Endothelial cell of umbilical vein (primary cell): ENCODE data around the gene EREG.

Experiments used
- CTCF ChIP-seq, 2 donors: IDR thresholded peaks; 1 replicate in 1 of 2; 2 replicates in 1 of 2; pipeline ENCODE4 v1.5.1; 2011; ENCODE audit warnings: low read length in 2 of 2, mild to moderate bottlenecking in 2 of 2, moderate library complexity in 2 of 2, control low read depth in 1 of 2, inconsistent platforms in 1 of 2, low read depth in 1 of 2; ENCODE audit not compliant: insufficient read depth in 1 of 2; ENCODE audit errors: extremely low read depth in 1 of 2
- EZH2 ChIP-seq: IDR thresholded peaks from 2 replicates; pipeline ENCODE4 v1.6.1; 2012; ENCODE audit warnings: borderline replicate concordance, low read depth, mild to moderate bottlenecking, moderate library complexity, low read length, inconsistent platforms; ENCODE audit not compliant: severe bottlenecking
- JUN ChIP-seq: IDR thresholded peaks from 2 replicates; pipeline ENCODE4 v1.6.1; 2011; ENCODE audit warnings: borderline replicate concordance, low read depth; ENCODE audit not compliant: insufficient read length, insufficient read depth
- MAX ChIP-seq: IDR thresholded peaks from 2 replicates; pipeline ENCODE4 v1.6.1; 2011; ENCODE audit not compliant: insufficient read depth, insufficient read length
- MYC ChIP-seq: IDR thresholded peaks from one replicate; pipeline ENCODE4 v1.6.1; 2011; ENCODE audit warnings: mild to moderate bottlenecking, low read depth, low read length
- POLR2A ChIP-seq: IDR thresholded peaks from 2 replicates; pipeline ENCODE4 v1.6.1; 2012; ENCODE audit warnings: low read depth, mild to moderate bottlenecking, control low read depth, low read length
- POLR2AphosphoS5 ChIP-seq: IDR thresholded peaks from 2 replicates; pipeline ENCODE4 v1.6.1; 2012; ENCODE audit warnings: low read depth, mild to moderate bottlenecking, control low read depth, low read length, moderate library complexity; ENCODE audit not compliant: insufficient read depth

GRCh38 chr4:74395633-74396032 is 30.7 kb downstream of the EREG start:
- no peak for TF ChIP-seq EZH2
- no peak for TF ChIP-seq CTCF (IDR thresholded peaks at IDR 0.05; ENCODE audit: extremely low read depth in 1 of 2, insufficient read depth in 1 of 2, low read depth in 1 of 2, low read length in 2 of 2)
- no peak for TF ChIP-seq POLR2A
- TF ChIP-seq POLR2AphosphoS5 = no peak
- no peak for TF ChIP-seq MYC
- TF ChIP-seq JUN = no peak
- TF ChIP-seq MAX = no peak
